ENCODE results near the gene DCDC2C.

- no peak for TF ChIP-seq CTCF (IDR thresholded peaks at IDR 0.05)
- TF ChIP-seq EP300 (IDR thresholded peaks at IDR 0.05; ENCODE audit: borderline replicate concordance in 1 of 2, low read depth in 1 of 2, low read length in 1 of 2), result no peak
- no peak for TF ChIP-seq MAX (IDR thresholded peaks at IDR 0.05; ENCODE audit: low read depth)
- no peak for TF ChIP-seq ELF1 (IDR thresholded peaks at IDR 0.05)
- no peak for TF ChIP-seq POLR2AphosphoS5 (IDR thresholded peaks at IDR 0.05; ENCODE audit: low read depth, low read length)
- no peak for TF ChIP-seq CHD2 (IDR thresholded peaks at IDR 0.05; ENCODE audit: low read length, partially characterized antibody)
- TF ChIP-seq REST (IDR thresholded peaks at IDR 0.05; ENCODE audit: low read depth, low read length), result no peak
- no peak for TF ChIP-seq EZH2phosphoT487 (IDR thresholded peaks at IDR 0.05; ENCODE audit: borderline replicate concordance, low read depth)
- no peak for TF ChIP-seq GABPA (IDR thresholded peaks at IDR 0.05; ENCODE audit: low read depth)
These were observed 13.2 kb upstream of the DCDC2C start for GRCh38 chr2:3689998-3690748.
